OCI-LY3 (cell line): ENCODE data around the gene XRCC3.

Source experiments
- H2AFZ ChIP-seq: fragments of 200-600, 300-600 bp; shearing (Covaris generic); 2 replicates; pipeline ENCODE4 v1.6.0; 2014; ENCODE audit warnings: antibody characterized with exemption, low read depth, low read length
- H3K27ac ChIP-seq: fragments of 200-600, 300-600 bp; sonication (generic); 2 replicates; pipeline ENCODE4 v1.5.1; 2014; ENCODE audit warnings: mild to moderate bottlenecking, low read length, moderate library complexity, mixed read lengths
- H3K27me3 ChIP-seq: fragments of 200-600, 300-600 bp; sonication (generic); 2 replicates; pipeline ENCODE4 v1.6.1; 2014; ENCODE audit warnings: low read depth, low read length, mixed read lengths
- H3K36me3 ChIP-seq: fragments of 200-600, 300-600 bp; sonication (generic); replicated peaks from 2 replicates; pipeline ENCODE3; 2014; ENCODE audit warnings: low read depth, low read length, mixed read lengths
- H3K4me1 ChIP-seq: fragments of 300-600, 200-600 bp; sonication (generic); 2 replicates; pipeline ENCODE4 v1.6.1; 2014; ENCODE audit warnings: low read length, mixed read lengths
- H3K4me2 ChIP-seq: fragments of 200-600, 300-600 bp; sonication (generic); 2 replicates; pipeline ENCODE4 v1.6.1; 2014; ENCODE audit warnings: low read length, mixed read lengths
- H3K4me3 ChIP-seq: fragments of 300-600, 200-600 bp; sonication (generic); 2 replicates; pipeline ENCODE4 v1.5.1; 2014; ENCODE audit warnings: antibody characterized with exemption, mild to moderate bottlenecking, low read length, moderate library complexity
- H3K79me2 ChIP-seq: fragments of 300-600, 200-600 bp; shearing (Covaris generic); 2 replicates; pipeline ENCODE4 v1.6.1; 2014; ENCODE audit warnings: mild to moderate bottlenecking, low read length, mixed read lengths
- H3K9ac ChIP-seq: fragments of 300-600, 200-600 bp; shearing (Covaris generic); 2 replicates; pipeline ENCODE4 v1.6.0; 2014; ENCODE audit warnings: mild to moderate bottlenecking, low read length, moderate library complexity
- H3K9me3 ChIP-seq: fragments of 200-600, 300-600 bp; shearing (Covaris generic); 2 replicates; pipeline ENCODE4 v1.6.1; 2014; ENCODE audit warnings: low read length, mixed read lengths; ENCODE audit not compliant: insufficient read depth
- H4K20me1 ChIP-seq: fragments of 200-600, 300-600 bp; sonication (generic); 2 replicates; pipeline ENCODE4 v1.6.1; 2016; ENCODE audit warnings: low read length, mixed read lengths; ENCODE audit not compliant: insufficient read depth
- CTCF ChIP-seq: fragments of 200-600, 300-600 bp; sonication (generic); IDR thresholded peaks from 2 replicates; pipeline ENCODE4 v1.5.1; 2014; ENCODE audit warnings: antibody characterized with exemption, low read length, low read depth
- EZH2phosphoT487 ChIP-seq: fragments of 200-600 bp; shearing (Covaris generic); IDR thresholded peaks from 2 replicates; pipeline ENCODE4 v1.6.1; 2018; ENCODE audit warnings: antibody characterized with exemption, mixed run types, low read depth

Gene XRCC3

DNA sequence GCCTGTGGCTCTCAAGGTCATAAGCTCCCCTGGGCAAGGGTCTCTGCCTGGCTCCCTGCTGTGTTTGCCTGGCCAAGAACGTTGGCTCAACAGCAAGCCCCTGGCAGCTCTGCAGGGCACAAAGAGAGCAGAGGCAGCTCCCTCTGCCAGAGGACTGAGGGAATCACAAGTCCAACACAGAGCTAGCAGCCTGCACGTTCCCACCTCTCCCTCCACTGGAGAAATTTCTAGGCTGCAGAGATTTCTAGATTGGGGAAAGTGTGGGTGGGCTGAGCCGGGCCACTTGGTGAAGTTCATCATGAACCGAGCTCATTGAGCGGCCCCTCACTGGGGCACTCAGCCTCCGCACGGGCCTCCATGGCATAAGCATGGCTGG is 20.2 kb upstream of the XRCC3 start:
- no peak overlapping the region for H3K27ac ChIP-seq
- H3K9me3 ChIP-seq = no peaks in the 10 kb centered on the region
- no peaks in the 10 kb centered on the region for H3K4me1 ChIP-seq
- TF ChIP-seq EZH2phosphoT487 = no peak
- no peak for TF ChIP-seq CTCF
- H3K27me3 ChIP-seq = no peaks in the 10 kb centered on the region
- no peaks in the 10 kb centered on the region for H4K20me1 ChIP-seq
- H3K9ac ChIP-seq = no peak overlapping the region
- no peak overlapping the region for H3K4me3 ChIP-seq
- H3K79me2 ChIP-seq = no peaks in the 10 kb centered on the region
- H3K36me3 ChIP-seq = no peaks in the 10 kb centered on the region
- no peak overlapping the region for H3K4me2 ChIP-seq
- no peak overlapping the region for H2AFZ ChIP-seq

DNA sequence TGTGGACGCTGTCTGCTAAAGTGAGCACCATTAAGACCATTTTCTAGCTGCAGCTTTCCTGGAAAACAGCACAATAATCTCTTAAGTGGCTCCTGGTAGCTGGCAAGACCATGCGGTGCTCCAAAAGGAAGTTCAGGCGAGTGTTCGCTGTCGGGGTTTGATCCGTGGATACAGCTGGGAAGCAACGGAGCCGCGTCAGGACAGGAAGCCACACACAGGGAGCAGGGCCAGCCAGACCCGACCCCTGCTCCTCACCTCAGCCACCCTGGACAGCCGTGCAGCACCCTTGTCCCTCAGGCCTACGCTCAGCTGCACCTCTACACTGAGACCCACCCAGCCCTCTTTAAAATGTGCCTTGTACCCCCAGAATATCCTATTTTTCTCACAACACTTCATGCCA is 19.8 kb upstream of the XRCC3 start:
- no peak overlapping the region for H3K27ac ChIP-seq
- no peaks in the 10 kb centered on the region for H3K4me1 ChIP-seq
- no peak overlapping the region for H3K9ac ChIP-seq
- no peak overlapping the region for H2AFZ ChIP-seq
- no peak for TF ChIP-seq EZH2phosphoT487
- TF ChIP-seq CTCF = no peak
- no peaks in the 10 kb centered on the region for H3K27me3 ChIP-seq
- no peaks in the 10 kb centered on the region for H4K20me1 ChIP-seq
- no peaks in the 10 kb centered on the region for H3K9me3 ChIP-seq
- no peak overlapping the region for H3K4me2 ChIP-seq
- H3K4me3 ChIP-seq = no peak overlapping the region
- H3K36me3 ChIP-seq = no peaks in the 10 kb centered on the region
- H3K79me2 ChIP-seq = no peaks in the 10 kb centered on the region

- Histone ChIP-seq H3K9ac (no peak overlapping the region), H3K36me3 (peaks cover 2% of the 10 kb centered on the region), H2AFZ (no peak overlapping the region), H3K79me2 (no peaks in the 10 kb centered on the region), H3K4me1 (no peaks in the 10 kb centered on the region), H3K27ac (no peak overlapping the region), H3K27me3 (no peaks in the 10 kb centered on the region), H3K9me3 (no peaks in the 10 kb centered on the region), H3K4me2 (no peak overlapping the region), H3K4me3 (no peak overlapping the region), H4K20me1 (no peaks in the 10 kb centered on the region)
- TF ChIP-seq CTCF = no peak
- TF ChIP-seq EZH2phosphoT487 = no peak
Measured at GRCh38 chr14:103734081-103734888, 19.0 kb upstream of the XRCC3 start.

DNA sequence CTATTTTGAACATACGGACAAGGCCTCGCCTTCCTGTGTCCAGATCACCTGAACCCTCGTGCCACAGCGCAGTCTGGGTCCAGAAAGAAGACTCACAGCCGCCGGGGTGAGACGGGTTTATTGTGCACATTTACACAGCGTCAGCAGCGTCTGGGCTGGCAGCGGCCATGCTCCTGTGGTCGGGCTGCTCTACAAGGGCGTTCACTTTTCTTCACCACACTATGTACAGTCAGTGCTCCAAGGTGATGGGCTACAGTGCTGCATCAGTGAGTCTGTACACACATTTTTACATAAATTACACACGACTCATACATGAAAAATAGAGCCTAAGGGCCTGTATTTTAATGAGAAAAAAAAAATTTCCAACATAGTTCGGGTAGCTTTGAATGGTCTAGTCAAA is 18.4 kb upstream of the XRCC3 start:
- no peaks in the 10 kb centered on the region for H3K27me3 ChIP-seq
- H3K4me1 ChIP-seq = no peaks in the 10 kb centered on the region
- no peaks in the 10 kb centered on the region for H3K79me2 ChIP-seq
- no peak overlapping the region for H3K4me2 ChIP-seq
- H3K27ac ChIP-seq = no peak overlapping the region
- H4K20me1 ChIP-seq = no peaks in the 10 kb centered on the region
- H3K4me3 ChIP-seq = no peak overlapping the region
- H3K36me3 ChIP-seq = peaks cover 3% of the 10 kb centered on the region
- no peaks in the 10 kb centered on the region for H3K9me3 ChIP-seq
- no peak overlapping the region for H2AFZ ChIP-seq
- no peak overlapping the region for H3K9ac ChIP-seq
- TF ChIP-seq EZH2phosphoT487 = no peak
- no peak for TF ChIP-seq CTCF
